Progenitor cell of endocrine pancreas (in vitro differentiated cells): ENCODE measurements around the gene KRT81. TPM values are rescaled to one million over a fixed set of nuclear protein-coding genes. Genes with fewer than 3 reads are reported as not detected.
A peak's percentile ranks its signal among the peaks of the same experiment; 100 is the strongest.
"Not testable (repeated sequence)": the region's sequence is repeated elsewhere in the genome, so short reads cannot be mapped to it uniquely, and the experiment has no call there.

Source experiments
- DNase-seq: peaks from one replicate; pipeline ENCODE4 v3.0.0; 2021; ENCODE audit warnings: low spot score; ENCODE audit not compliant: unreplicated experiment
- H3K27ac Mint-ChIP-seq: 2 replicates; pipeline ENCODE4 v1.8.0; 2021; ENCODE audit warnings: mild to moderate bottlenecking, moderate library complexity, mixed read lengths
- H3K27me3 Mint-ChIP-seq: 2 replicates; pipeline ENCODE4 v1.8.0; 2021; ENCODE audit warnings: mixed read lengths
- H3K36me3 Mint-ChIP-seq: 2 replicates; pipeline ENCODE4 v1.8.0; 2022; ENCODE audit warnings: mixed read lengths; ENCODE audit not compliant: insufficient read depth
- H3K4me1 Mint-ChIP-seq: 2 replicates; pipeline ENCODE4 v1.8.0; 2021; ENCODE audit warnings: low read depth, mixed read lengths
- H3K4me3 Mint-ChIP-seq: 2 replicates; pipeline ENCODE4 v1.8.0; 2021; ENCODE audit warnings: low read depth, mild to moderate bottlenecking, moderate library complexity, mixed read lengths
- H3K9me3 Mint-ChIP-seq: 2 replicates; pipeline ENCODE4 v1.8.0; 2021; ENCODE audit warnings: low read depth, mixed read lengths
- CTCF ChIP-seq: fragments of 200-600 bp; sonication (generic); IDR thresholded peaks from one replicate; pipeline ENCODE4 v1.5.0; 2021; ENCODE audit warnings: antibody characterized with exemption, mild to moderate bottlenecking; ENCODE audit not compliant: unreplicated experiment
- total RNA-seq: library from RNA; stranded (reverse); gene quantifications from 2 replicates; pipeline ENCODE4 v1.2.1, GENCODE V29; 2021

The KRT81 gene
- total RNA-seq, 1 donor from 2014 or later = not detected

DNA sequence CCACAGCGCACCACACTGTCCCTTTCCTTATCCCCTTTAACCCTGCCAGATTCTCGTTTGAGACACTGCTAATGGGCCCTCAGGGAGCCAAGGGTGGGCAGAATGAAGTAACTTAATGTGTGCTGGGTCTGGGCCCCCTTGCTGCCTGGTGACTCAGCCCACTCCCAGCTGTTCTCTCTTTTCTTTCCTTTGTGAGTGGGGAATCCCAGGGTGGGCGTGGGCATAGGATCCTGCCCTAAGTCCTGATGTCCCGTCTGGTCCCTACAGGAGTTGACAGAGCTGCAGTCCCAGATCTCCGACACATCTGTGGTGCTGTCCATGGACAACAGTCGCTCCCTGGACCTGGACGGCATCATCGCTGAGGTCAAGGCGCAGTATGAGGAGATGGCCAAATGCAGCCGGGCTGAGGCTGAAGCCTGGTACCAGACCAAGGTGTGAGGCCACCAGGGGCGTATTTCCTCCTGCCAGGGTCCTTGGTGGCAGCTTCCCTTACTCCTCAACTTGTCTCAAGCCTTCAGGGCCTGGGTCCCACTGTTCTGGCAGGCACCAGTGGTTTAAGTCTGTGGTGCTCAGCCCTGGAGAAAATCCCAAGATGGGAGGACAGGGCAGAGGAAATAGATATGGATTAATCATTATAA lies 50.0 kb downstream of the KRT81 start:
- peaks cover 21% of the 10 kb centered on the region for H3K27me3 Mint-ChIP-seq
- H3K27ac Mint-ChIP-seq = no peak overlapping the region
- no peak overlapping the region for H3K4me3 Mint-ChIP-seq
- DNase-seq = no peak
- TF ChIP-seq CTCF = no peak
- no peaks in the 10 kb centered on the region for H3K9me3 Mint-ChIP-seq
- peaks cover 30% of the 10 kb centered on the region for H3K4me1 Mint-ChIP-seq
- H3K36me3 Mint-ChIP-seq = no peaks in the 10 kb centered on the region

DNA sequence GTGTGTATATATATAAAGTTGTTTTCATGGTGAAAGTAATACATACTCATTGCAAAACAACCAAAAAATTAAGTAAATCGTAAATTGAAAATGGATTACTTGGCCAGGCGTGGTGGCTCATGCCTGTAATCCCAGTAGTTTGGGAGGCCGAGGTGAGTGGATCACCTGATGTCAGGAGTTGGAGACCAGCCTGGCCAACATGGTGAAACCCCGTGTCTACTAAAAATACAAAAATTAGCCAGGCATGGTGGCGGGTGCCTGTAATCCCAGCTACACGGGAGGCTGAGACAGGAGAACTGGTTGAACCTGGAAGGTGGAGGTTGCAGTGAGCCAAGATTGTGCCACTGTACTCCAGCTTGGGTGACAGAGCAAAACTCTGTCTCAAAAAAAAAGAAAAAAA lies 51.1 kb downstream of the KRT81 start:
- H3K36me3 Mint-ChIP-seq, H3K9me3 Mint-ChIP-seq, H3K27ac Mint-ChIP-seq, H3K4me3 Mint-ChIP-seq, DNase-seq: not testable (repeated sequence)
- H3K27me3 Mint-ChIP-seq = peaks cover 18% of the 10 kb centered on the region
- H3K4me1 Mint-ChIP-seq = peaks cover 29% of the 10 kb centered on the region

DNA sequence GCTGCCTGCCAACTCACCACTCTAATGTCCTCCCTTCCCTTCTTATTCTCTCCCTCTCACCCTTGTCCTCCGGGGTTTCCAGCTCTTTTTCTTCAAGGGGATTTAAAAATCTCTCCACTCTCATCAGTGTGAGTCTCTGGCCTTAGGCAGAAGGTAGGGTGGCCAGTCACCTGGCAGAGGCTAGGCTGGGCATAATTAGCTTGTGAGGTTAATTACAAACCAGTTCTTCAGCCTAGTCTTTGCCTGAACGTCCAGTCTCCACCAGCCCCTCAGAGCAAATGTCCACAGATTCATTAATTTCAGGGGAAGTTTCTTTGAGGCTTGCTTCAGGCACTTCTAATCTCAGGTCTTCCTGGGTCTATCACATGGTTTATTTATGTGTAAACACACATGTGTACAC lies 51.6 kb downstream of the KRT81 start:
- Mint-ChIP-seq H3K27ac (no peak overlapping the region), H3K36me3 (no peaks in the 10 kb centered on the region), H3K9me3 (no peaks in the 10 kb centered on the region), H3K4me3 (no peak overlapping the region), H3K4me1 (peaks cover 29% of the 10 kb centered on the region), H3K27me3 (peaks cover 18% of the 10 kb centered on the region)
- no peak for DNase-seq
- no peak for TF ChIP-seq CTCF

GRCh38 chr12:52238916-52239646 lies 52.3 kb downstream of the KRT81 start:
- peaks cover 19% of the 10 kb centered on the region for H3K27me3 Mint-ChIP-seq
- no peak for TF ChIP-seq CTCF
- peak overlapping the region; percentile 12 for H3K27ac Mint-ChIP-seq
- no peaks in the 10 kb centered on the region for H3K36me3 Mint-ChIP-seq
- H3K4me3 Mint-ChIP-seq = no peak overlapping the region
- H3K4me1 Mint-ChIP-seq = peaks cover 26% of the 10 kb centered on the region
- H3K9me3 Mint-ChIP-seq = no peaks in the 10 kb centered on the region
- DNase-seq = no peak

DNA sequence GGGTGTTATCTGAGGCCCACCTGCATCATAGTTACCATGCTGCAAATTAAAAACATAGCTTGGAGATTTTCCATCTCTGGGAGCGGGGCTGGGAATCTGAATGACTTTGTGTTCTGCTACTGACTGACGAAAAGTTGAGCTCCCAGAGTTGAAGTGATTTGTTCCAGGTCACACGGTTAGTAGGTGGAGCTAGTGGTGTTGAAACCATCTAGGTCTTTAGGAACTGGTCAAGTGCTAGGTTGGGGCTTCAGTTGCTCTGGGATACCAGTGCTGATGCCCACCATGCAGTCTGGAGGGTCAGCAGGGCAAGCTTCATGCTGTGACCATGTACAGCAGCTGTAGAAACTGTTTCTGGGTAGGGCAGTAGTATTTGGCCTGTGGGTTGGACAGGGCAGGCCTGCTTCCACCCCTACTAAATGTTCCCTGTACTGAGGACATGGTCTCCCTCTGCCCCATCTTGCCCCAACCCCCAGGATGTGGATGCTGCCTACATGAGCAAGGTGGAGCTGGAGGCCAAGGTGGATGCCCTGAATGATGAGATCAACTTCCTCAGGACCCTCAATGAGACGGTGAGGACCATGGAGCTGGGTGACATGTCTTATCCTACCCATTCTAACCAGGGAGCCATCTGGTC lies 53.0 kb downstream of the KRT81 start:
- H3K27ac Mint-ChIP-seq = no peak overlapping the region
- no peak overlapping the region for H3K4me3 Mint-ChIP-seq
- H3K27me3 Mint-ChIP-seq = peaks cover 18% of the 10 kb centered on the region
- TF ChIP-seq CTCF = no peak
- H3K36me3 Mint-ChIP-seq = no peaks in the 10 kb centered on the region
- peaks cover 24% of the 10 kb centered on the region for H3K4me1 Mint-ChIP-seq
- no peak for DNase-seq
- H3K9me3 Mint-ChIP-seq = no peaks in the 10 kb centered on the region
